H1 (cell line): ENCODE results near the gene SPINT2. TPM values are rescaled to one million over a fixed set of nuclear protein-coding genes. Genes with fewer than 3 reads are reported as not detected.
"Not testable (repeated sequence)": the region's sequence is repeated elsewhere in the genome, so short reads cannot be mapped to it uniquely, and the experiment has no call there.

Experiments used
- CTCF ChIA-PET: fragments of 300-600 bp; sonication (Branson Sonifier 250); formaldehyde crosslinking; loops from one replicate; lab custom pipeline; 2021; ENCODE audit not compliant: partially characterized antibody; lab: Charles Lee
- POLR2A ChIA-PET: fragments of 300-600 bp; sonication (Branson Sonifier 250); formaldehyde crosslinking; loops from one replicate; lab custom pipeline; 2021; ENCODE audit warnings: inconsistent platforms; ENCODE audit not compliant: partially characterized antibody; lab: Charles Lee
- DNase-seq, 2 experiments: peaks; one replicate each; pipeline versions ENCODE4 v3.0.0 to v3.0.0-alpha.2; 2010 to 2022; ENCODE audit warnings: low spot score in 2 of 2, low read depth in 1 of 2, mixed read lengths in 1 of 2
- FAIRE-seq: peaks from 2 replicates; lab custom pipeline; 2011; peaks lifted over from hg19 to GRCh38; lab: Jason Lieb, UNC
- H2AFZ ChIP-seq: 2 replicates; pipeline ENCODE4 v1.8.1; 2012; ENCODE audit warnings: low read length, inconsistent platforms
- H2AK5ac ChIP-seq: 2 replicates; pipeline ENCODE4 v1.6.1; 2013; ENCODE audit warnings: low read depth, low read length
- H2BK120ac ChIP-seq: replicated peaks from 2 replicates; pipeline ENCODE3; 2013; ENCODE audit warnings: low read depth, low read length, inconsistent platforms
- H2BK12ac ChIP-seq: 2 replicates; pipeline ENCODE4 v1.6.1; 2013; ENCODE audit warnings: low read depth, low read length
- H2BK15ac ChIP-seq: 2 replicates; pipeline ENCODE4 v1.6.1; 2013; ENCODE audit warnings: low read length
- H2BK20ac ChIP-seq: 2 replicates; pipeline ENCODE4 v1.6.1; 2013; ENCODE audit warnings: low read length
- H2BK5ac ChIP-seq: 2 replicates; pipeline ENCODE4 v1.6.1; 2013; ENCODE audit warnings: low read depth, low read length
- H3K14ac ChIP-seq: 2 replicates; pipeline ENCODE4 v1.6.1; 2013; ENCODE audit warnings: inconsistent platforms; ENCODE audit not compliant: insufficient read length
- H3K18ac ChIP-seq: 2 replicates; pipeline ENCODE4 v1.6.1; 2013; ENCODE audit warnings: low read length; ENCODE audit errors: extremely low read depth
- H3K23ac ChIP-seq: 2 replicates; pipeline ENCODE4 v1.6.1; 2013; ENCODE audit warnings: inconsistent platforms; ENCODE audit not compliant: insufficient read length
- H3K23me2 ChIP-seq: 2 replicates; pipeline ENCODE4 v1.6.1; 2013; ENCODE audit warnings: low read depth, low read length
- H3K27ac ChIP-seq: 2 replicates; pipeline ENCODE4 v1.6.1; 2011; ENCODE audit warnings: low read depth, low read length, inconsistent platforms
- H3K27me3 ChIP-seq, 4 experiments: replicated peaks in 1 of 4; 1 replicate in 1 of 4; 2 replicates in 3 of 4; pipeline versions ENCODE4 v1.6.1 to v1.8.1; 2011 to 2013; ENCODE audit warnings: low read length in 3 of 4, mild to moderate bottlenecking in 3 of 4, inconsistent platforms in 2 of 4, mixed read lengths in 2 of 4, moderate library complexity in 1 of 4; ENCODE audit not compliant: control insufficient read depth in 3 of 4, insufficient read depth in 3 of 4; ENCODE audit errors: extremely low read depth in 1 of 4
- H3K36me3 ChIP-seq, 4 experiments: 2 replicates each; pipeline versions ENCODE4 v1.6.1 to v1.8.1; 2011 to 2013; ENCODE audit warnings: mild to moderate bottlenecking in 4 of 4, low read length in 3 of 4, moderate library complexity in 2 of 4, control low read depth in 1 of 4, inconsistent platforms in 1 of 4; ENCODE audit not compliant: insufficient read depth in 4 of 4, control insufficient read depth in 2 of 4
- H3K4ac ChIP-seq: replicated peaks from 2 replicates; pipeline ENCODE3; 2013; ENCODE audit warnings: low read length, low read depth, mixed read lengths, inconsistent platforms; ENCODE audit not compliant: insufficient read length
- H3K4me1 ChIP-seq, 4 experiments: replicated peaks in 1 of 4; 1 replicate in 1 of 4; 2 replicates in 3 of 4; pipeline versions ENCODE4 v1.6.1 to v1.8.1; 2011 to 2013; ENCODE audit warnings: low read length in 3 of 4, inconsistent platforms in 2 of 4, mixed read lengths in 1 of 4; ENCODE audit not compliant: insufficient read depth in 4 of 4, control insufficient read depth in 3 of 4
- H3K4me2 ChIP-seq, 2 experiments: 2 replicates each; pipeline versions ENCODE4 v1.6.1 to v1.8.1; 2011 to 2013; ENCODE audit warnings: low read depth in 2 of 2, low read length in 2 of 2, control low read depth in 1 of 2, inconsistent platforms in 1 of 2, mild to moderate bottlenecking in 1 of 2; ENCODE audit not compliant: insufficient read depth in 1 of 2
- H3K4me3 ChIP-seq, 4 experiments: fragments of 200-600, 300-600 bp in 1 of 4; sonication (generic), shearing (Covaris generic), sonication (Bioruptor Twin) in 1 of 4; 2 replicates each; pipeline versions ENCODE4 v1.5.1 to v1.8.1; 2011 to 2016; ENCODE audit warnings: low read length in 4 of 4, low read depth in 3 of 4, control low read depth in 2 of 4, inconsistent platforms in 2 of 4, mild to moderate bottlenecking in 2 of 4, mixed read lengths in 1 of 4, moderate library complexity in 1 of 4; ENCODE audit not compliant: insufficient read depth in 2 of 4; ENCODE audit errors: extremely low read depth in 1 of 4
- H3K56ac ChIP-seq: replicated peaks from 2 replicates; pipeline ENCODE3; 2013; ENCODE audit warnings: low read depth, mild to moderate bottlenecking, mixed read lengths, low read length, inconsistent platforms; ENCODE audit not compliant: insufficient read length
- H3K79me1 ChIP-seq: 2 replicates; pipeline ENCODE4 v1.6.1; 2013; ENCODE audit warnings: low read depth, low read length, control low read depth
- H3K79me2 ChIP-seq, 2 experiments: 2 replicates each; pipeline versions ENCODE4 v1.6.1 to v1.8.1; 2012 to 2013; ENCODE audit warnings: low read length in 2 of 2, mild to moderate bottlenecking in 2 of 2, inconsistent platforms in 1 of 2; ENCODE audit not compliant: insufficient read depth in 2 of 2, control insufficient read depth in 1 of 2
- H3K9ac ChIP-seq, 4 experiments: replicated peaks in 1 of 4; 1 replicate in 1 of 4; 2 replicates in 3 of 4; pipeline versions ENCODE4 v1.6.1 to v1.8.1; 2011 to 2013; ENCODE audit warnings: low read depth in 3 of 4, low read length in 3 of 4, control low read depth in 2 of 4, mild to moderate bottlenecking in 2 of 4, moderate library complexity in 2 of 4, inconsistent platforms in 1 of 4; ENCODE audit errors: extremely low read depth in 1 of 4
- H3K9me3 ChIP-seq, 2 experiments: 2 replicates each; pipeline versions ENCODE4 v1.6.1 to v1.8.1; 2012 to 2013; ENCODE audit warnings: mild to moderate bottlenecking in 2 of 2, moderate library complexity in 2 of 2, control low read depth in 1 of 2, inconsistent platforms in 1 of 2, low read depth in 1 of 2, low read length in 1 of 2, mixed read lengths in 1 of 2; ENCODE audit not compliant: insufficient read depth in 2 of 2
- H4K20me1 ChIP-seq, 2 experiments: replicated peaks in 1 of 2; 2 replicates each; pipeline versions ENCODE3 to v1.8.1; 2011 to 2013; ENCODE audit warnings: inconsistent platforms in 2 of 2, low read length in 2 of 2, mild to moderate bottlenecking in 1 of 2; ENCODE audit not compliant: insufficient read depth in 2 of 2, control insufficient read depth in 1 of 2
- H4K5ac ChIP-seq: 2 replicates; pipeline ENCODE4 v1.6.1; 2013; ENCODE audit warnings: low read length, low read depth, mixed read lengths, inconsistent platforms; ENCODE audit not compliant: insufficient read length
- H4K8ac ChIP-seq: 2 replicates; pipeline ENCODE4 v1.8.0; 2013; ENCODE audit warnings: mild to moderate bottlenecking, moderate library complexity, low read length, inconsistent platforms; ENCODE audit not compliant: insufficient read depth; ENCODE audit errors: extremely low read depth
- H4K91ac ChIP-seq: replicated peaks from 2 replicates; pipeline ENCODE3; 2013; ENCODE audit warnings: low read length, mixed read lengths, inconsistent platforms; ENCODE audit not compliant: insufficient read length
- WGBS, 2 experiments: shearing (Covaris generic) in 1 of 2; methylation state at CpG; one replicate each; pipeline versions ENCODE4 v1.1.6 to v1.1.7; 2013 to 2015; ENCODE audit warnings: low lambda C conversion rate in 2 of 2, mixed read lengths in 2 of 2, inconsistent platforms in 1 of 2, low coverage in 1 of 2, missing lambda C conversion rate in 1 of 2; ENCODE audit not compliant: insufficient replicate concordance in 2 of 2, insufficient coverage in 1 of 2, insufficient read length in 1 of 2; ENCODE audit errors: extremely low coverage in 1 of 2, missing lambda C conversion rate in 1 of 2; 5-methylcytosine and 5-hydroxymethylcytosine counted together
- polyA plus RNA-seq, 7 experiments: library from polyadenylated mRNA; depleted of rRNA in 3 of 7; stranded (reverse) in 5 of 7; unstranded in 2 of 7; fragments of >200 nt in 5 of 7; fragments of 200-250 nt in 2 of 7; gene quantifications; 1 replicate in 5 of 7; 2 replicates in 1 of 7; 4 replicates in 1 of 7; pipeline versions ENCODE4 v1.2.1 to v1.2.3, GENCODE V29; 2011 to 2013; ENCODE audit warnings: missing spikeins in 2 of 7, mixed read lengths in 2 of 7
- total RNA-seq: library from RNA; stranded (reverse); fragmentation: NEBNext Ultra II Directional; extraction: Animal tissue kit (Norgen Biotek cat#: 25700); gene quantifications from 2 replicates; pipeline ENCODE4 v1.2.1, GENCODE V29; 2021

The SPINT2 gene
- total and polyA plus RNA-seq, 2 of the 8 experiments (the other 6 are each of a cell fraction or from before 2014, with no cell fraction given), result 294 to 296 TPM

GRCh38 chr19:38230506-38231133, 33.8 kb upstream of the SPINT2 start:
- H4K91ac ChIP-seq, H3K56ac ChIP-seq, DNase-seq, H4K5ac ChIP-seq, FAIRE-seq, H2BK5ac ChIP-seq, H3K4me2 ChIP-seq, H3K9ac ChIP-seq, H2BK20ac ChIP-seq, H3K4me3 ChIP-seq, H3K4ac ChIP-seq, H3K23ac ChIP-seq, H2BK15ac ChIP-seq, H2AFZ ChIP-seq, H3K79me2 ChIP-seq, H3K27ac ChIP-seq, H2BK12ac ChIP-seq, H3K9me3 ChIP-seq, H3K18ac ChIP-seq, H3K23me2 ChIP-seq, H2AK5ac ChIP-seq, H4K8ac ChIP-seq, H3K36me3 ChIP-seq, H3K14ac ChIP-seq, H2BK120ac ChIP-seq, H4K20me1 ChIP-seq, H3K79me1 ChIP-seq: not testable (repeated sequence)
- POLR2A ChIA-PET, result interaction anchor here (0.6 to 1.5 kb wide), 3 partner anchors 21 to 341 kb away, joined by 3 to 4 read pairs (median 3); partner anchors contain the start of gene C19orf33
- Histone ChIP-seq H3K4me1 (peaks cover 6 to 19% (median 13%) of the 10 kb centered on the region in 4 experiments), H3K27me3 (peaks cover 0 to 10% (median 5%) of the 10 kb centered on the region in 4 experiments; a peak in 3 of 7 replicates)
- WGBS, 2 experiments, result 91% methylated on average over 1 of the region's 3 CpGs; no CpG with 5 or more reads in 1 of the 2 experiments
- CTCF ChIA-PET, result interaction anchor here (0.5 to 6.5 kb wide), 17 partner anchors 9 to 542 kb away, joined by 3 to 41 read pairs (median 4); partner anchors contain the start of genes CATSPERG and PSMD8
